GM19468 (cell line): ENCODE data around the gene EGLN1.
"Not testable (repeated sequence)": the region's sequence is repeated elsewhere in the genome, so short reads cannot be mapped to it uniquely, and the experiment has no call there.

Experiments
- ATAC-seq: cut with Tn5 transposase; IDR thresholded peaks from one replicate; pipeline ENCODE4 v1.9.1; 2021; ENCODE audit warnings: mild to moderate bottlenecking, moderate library complexity, moderate number of reproducible peaks; ENCODE audit not compliant: unreplicated experiment; ENCODE audit errors: extremely low read depth

Gene EGLN1

GRCh38 chr1:231421971-231422797 is at the start of gene EGLN1:
Gene EGLN1, minus strand, starts transcription at chr1:231422287. Its CDS starts 399 bp downstream, at chr1:231421888.
- ATAC-seq: peak; percentile 67

- ATAC-seq: not testable (repeated sequence)
Measured at GRCh38 chr1:231471500-231471899, 49.4 kb upstream of the EGLN1 start.

- not testable (repeated sequence) for ATAC-seq
Measured at GRCh38 chr1:231471027-231471426, 48.9 kb upstream of the EGLN1 start.

- no peak for ATAC-seq
Measured at GRCh38 chr1:231467986-231468385, 45.9 kb upstream of the EGLN1 start.

GRCh38 chr1:231465051-231465450 is 43.0 kb upstream of the EGLN1 start:
- no peak for ATAC-seq

DNA sequence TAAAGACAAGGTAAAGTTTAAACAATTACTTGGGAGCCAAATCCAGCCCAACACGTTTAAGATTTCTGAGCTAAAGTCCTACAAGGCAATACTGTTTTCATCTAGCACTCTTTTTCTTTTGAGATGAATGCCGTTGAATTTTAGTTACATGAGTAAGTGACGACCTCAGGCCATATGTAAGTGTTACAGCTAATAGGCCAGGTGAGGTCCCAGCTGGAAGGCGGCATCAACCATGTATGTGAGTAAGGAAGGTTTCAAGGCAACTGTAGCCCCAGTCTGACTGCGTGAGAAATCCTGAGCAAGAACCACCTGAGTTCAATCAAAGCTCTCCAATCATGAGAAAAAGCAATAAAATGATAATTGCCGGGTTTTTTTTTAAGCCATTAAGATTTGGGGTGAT is 41.5 kb upstream of the EGLN1 start:
- ATAC-seq: no peak

DNA sequence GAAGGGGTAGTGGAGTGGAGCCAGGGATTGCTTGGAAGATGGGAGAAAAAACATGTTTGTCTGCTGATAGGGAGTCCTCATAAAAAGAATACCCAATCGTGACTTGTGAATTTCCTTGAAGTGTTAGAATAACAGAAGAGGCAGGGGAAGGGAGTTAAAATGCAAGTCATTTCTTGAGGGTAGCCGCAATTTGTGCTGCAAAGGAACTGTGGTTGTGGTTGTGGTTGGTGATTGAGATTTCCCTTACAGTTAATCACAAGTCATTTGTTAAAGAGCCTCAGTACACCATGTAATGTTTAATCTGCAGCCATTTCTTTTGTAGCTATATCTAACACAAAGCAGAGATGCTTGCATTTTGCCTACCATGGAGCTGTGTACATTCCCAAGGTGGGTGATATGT is 38.5 kb upstream of the EGLN1 start:
- peak; percentile 84 for ATAC-seq

DNA sequence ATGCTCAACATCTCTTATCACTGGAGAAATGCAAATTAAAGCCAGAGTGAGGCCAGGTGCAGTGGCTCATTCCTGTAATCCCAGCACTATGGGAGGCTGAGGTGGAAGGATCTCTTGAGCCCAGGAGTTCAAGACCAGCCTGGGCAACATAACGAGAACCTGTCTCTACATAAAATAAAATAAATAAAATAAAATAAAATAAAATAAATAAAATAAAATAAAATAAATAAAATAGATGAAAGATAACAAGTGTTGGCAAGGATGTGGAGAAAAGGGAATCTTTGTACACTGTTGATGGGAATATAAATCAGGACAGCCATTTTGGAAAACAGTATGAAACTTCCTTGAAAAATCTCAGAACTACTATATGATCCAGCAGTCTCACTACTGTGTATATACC is 37.4 kb upstream of the EGLN1 start:
- ATAC-seq: not testable (repeated sequence)

- ATAC-seq: not testable (repeated sequence)
Measured at GRCh38 chr1:231457956-231458355, 35.9 kb upstream of the EGLN1 start.

DNA sequence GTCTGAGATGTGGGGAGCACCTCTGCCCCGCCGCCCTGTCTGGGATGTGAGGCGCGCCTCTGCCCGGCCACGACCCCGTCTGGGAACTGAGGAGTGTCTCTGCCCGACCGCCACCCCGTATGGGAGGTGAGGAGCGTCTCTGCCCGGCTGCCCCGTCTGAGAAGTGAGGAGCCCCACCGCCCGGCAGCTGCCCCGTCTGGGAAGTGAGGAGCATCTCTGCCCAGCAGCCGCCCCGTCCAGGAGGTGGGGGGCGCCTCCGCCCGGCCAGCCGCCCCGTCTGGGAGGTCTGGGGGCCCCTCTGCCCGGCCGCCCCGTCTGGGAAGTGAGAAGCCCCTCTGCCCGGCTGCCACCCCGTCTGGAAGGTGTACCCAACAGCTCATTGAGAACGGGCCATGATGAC is 32.0 kb upstream of the EGLN1 start:
- ATAC-seq: not testable (repeated sequence)

DNA sequence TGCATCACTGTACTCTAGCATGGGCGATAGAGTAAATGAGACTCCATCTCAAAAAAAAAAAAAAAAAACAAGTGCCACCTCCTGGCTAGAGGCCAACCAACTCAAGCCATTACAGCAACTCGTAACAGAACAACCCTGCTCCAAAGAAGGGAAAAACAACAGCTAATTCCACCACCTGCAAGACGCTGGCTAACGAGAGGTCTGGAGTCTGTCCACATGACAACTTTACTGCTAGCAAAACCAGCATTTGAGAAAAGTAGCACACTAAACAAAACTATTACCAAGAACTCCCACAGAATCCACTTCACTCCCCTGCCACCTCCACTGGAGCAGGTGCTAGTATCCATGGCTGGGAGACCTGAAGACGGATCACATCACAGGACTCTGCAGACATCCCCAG is 24.1 kb upstream of the EGLN1 start:
- ATAC-seq: no peak

- no peak for ATAC-seq
Measured at GRCh38 chr1:231444059-231444458, 22.0 kb upstream of the EGLN1 start.

- no peak for ATAC-seq
Measured at GRCh38 chr1:231443363-231443762, 21.3 kb upstream of the EGLN1 start.

DNA sequence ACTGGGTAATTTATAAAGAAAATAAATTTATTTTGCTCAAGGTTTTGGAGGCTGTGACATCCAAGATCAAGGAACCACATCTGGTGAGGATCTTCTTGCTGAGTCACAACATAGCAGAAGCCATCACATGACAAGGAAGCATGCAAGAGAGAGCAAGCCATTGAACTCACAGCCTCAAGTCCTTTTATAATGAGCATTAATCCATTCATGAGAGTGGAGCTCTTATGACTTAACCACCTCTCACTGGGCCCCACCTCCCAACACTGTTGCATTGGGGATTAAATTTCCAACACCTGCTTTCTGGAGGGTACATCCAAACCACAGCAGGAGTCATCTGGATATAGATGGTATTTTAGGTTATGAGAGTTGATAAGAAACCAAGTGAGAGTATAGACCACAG is 20.6 kb upstream of the EGLN1 start:
- ATAC-seq: no peak

DNA sequence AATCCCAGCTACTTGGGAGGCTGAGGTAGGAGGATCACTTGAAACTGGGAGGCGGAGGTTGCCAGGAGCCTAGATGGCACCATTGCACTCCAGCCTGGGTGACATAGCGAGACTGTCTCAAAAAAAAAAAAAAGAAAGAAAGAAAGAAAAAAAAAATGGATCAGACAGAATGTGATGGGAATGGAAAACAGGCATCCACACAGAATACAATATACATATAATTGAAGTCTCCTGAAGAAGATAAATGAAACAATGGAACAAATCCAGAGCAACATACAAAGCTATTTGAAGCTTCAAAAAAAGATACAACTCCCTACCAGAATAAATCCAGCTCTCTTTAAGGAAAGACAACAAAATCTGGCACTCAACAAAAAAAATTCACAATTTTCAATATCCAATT is 10.9 kb upstream of the EGLN1 start:
- no peak for ATAC-seq

DNA sequence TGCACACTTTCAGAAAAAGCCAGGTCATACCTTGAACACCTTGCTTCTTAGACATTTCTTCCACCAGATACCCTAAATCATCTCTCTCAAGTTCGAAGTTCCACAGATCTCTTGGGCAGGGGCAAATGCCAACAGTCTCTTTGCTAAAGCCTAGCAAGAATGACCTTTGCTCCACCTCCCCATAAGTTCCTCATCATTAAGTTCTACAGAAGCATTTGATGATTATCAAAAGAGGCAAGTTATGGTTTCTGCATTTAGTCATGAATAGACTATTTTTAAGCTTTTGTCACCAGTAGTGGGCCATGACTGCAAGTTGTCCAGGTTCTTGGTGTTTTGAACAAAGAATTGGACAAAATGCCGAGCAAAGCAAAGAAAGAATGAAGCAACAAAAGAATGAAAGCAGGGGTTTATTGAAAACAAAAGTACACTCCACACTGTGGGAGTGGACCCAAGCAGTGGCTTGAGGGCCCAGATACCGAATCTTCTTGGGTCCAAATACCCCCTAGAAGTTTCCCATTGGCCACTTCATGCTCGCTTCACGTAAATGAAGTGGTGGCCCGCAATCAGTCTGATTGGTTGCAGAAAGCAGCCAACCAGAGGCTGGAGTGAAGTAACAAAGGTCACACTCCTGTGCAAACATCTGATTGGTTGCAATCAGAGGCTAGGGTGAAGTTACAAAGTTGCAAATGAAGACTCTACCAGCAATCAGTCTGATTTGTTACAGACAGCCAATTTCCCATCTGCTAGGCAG is 9.8 kb upstream of the EGLN1 start:
- no peak for ATAC-seq

- ATAC-seq: not testable (repeated sequence)
Measured at GRCh38 chr1:231430678-231431352, 8.7 kb upstream of the EGLN1 start.

DNA sequence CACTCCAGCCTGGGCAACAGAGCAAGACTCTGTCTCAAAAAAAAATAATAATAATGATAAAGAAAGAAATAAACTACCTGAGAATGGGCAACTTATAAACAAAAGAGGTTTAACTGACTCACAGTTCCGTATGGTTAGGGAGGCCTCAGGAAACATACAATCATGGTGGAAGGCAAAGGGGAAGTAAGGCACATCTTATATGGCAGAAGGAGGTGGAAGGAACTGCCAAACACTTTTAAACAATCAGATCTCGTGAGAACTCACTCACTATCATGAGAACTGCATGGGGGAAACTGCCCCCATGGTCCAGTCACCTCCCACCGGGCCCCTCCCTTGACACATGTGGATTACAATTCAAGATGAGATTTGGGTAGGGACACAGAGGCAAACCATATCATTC is 6.3 kb upstream of the EGLN1 start:
- no peak for ATAC-seq

GRCh38 chr1:231424950-231425805 is 3.1 kb upstream of the EGLN1 start:
- ATAC-seq: no peak

GRCh38 chr1:231423648-231424047 is 1.6 kb upstream of the EGLN1 start:
- ATAC-seq: no peak
